Measurements from ENCODE around the gene RAD51B.
"Not testable (repeated sequence)": the region's sequence is repeated elsewhere in the genome, so short reads cannot be mapped to it uniquely, and the experiment has no call there.

RAD51B gene

DNA sequence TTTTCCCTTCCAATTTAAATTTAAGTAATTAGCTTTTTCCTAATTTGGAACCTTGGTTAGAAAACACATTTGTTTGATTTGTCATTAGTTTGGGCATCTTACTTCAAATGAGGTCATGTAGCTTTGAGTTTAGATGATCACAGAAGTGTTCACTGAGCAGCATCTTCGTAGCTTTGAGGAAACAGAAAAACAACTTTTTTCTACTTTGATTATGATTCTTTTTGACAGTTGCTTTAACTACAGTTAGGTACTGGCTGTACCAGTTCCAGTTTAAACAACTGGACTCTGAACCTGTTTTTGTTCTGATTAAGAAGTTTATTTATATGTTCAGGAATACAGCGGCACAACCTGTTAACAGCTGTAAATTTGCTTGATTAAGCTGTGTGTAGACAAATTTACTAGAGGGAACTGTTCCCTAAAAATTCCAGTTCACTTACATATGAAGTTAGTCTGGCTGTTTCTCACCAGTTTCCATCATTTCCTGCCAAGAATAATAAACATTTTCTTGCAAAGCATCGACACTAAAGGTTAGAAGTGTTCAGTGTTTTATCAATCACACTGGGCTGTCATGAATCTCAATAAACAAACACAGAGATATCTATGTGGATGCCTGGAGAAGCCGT lies 191.9 kb downstream of the RAD51B start:
- FAIRE-seq (no peak), DNase-seq (ENCODE audit: extremely low spot score, insufficient read length, low read depth) (no peak)

DNA sequence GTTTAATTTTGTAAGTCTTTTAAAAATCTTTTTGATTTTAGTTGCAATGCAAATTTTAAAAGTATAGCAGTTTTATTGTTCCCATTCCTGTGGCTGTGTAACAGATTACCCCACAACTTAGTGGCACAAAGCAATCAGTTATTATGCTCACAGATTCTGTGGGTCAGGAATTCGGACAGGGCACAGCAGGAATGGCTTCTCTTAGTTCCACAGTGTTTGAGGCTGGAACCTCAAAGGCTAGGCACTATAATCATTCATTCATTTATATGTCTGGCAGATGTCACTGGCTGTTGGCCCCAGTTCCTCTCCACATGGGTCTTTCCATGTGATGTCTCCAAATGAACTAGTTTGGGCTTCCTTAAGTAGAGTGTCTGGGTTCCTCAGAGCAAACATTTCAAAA lies 193.3 kb downstream of the RAD51B start:
- FAIRE-seq, result no peak
- no peak for DNase-seq (ENCODE audit: extremely low spot score, insufficient read length, low read depth)

DNA sequence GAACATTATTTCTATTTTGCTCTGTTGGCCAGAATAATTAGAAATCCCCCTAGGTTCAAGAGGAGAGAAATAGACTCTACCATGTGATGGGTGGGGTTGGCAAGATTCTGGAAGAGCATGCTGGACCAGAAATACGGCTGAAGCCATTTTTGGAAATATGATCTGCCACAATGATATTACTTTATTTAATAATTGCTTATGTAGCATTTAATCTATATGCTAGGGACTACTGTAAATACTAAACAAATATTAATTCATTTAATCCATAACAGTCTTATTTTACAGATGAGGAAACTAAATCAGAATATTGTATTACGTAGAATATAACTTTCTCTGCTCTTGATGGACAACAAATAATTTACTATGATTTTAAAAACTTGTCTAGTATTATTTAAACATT lies 193.7 kb downstream of the RAD51B start:
- FAIRE-seq (no peak), DNase-seq (ENCODE audit: extremely low spot score, insufficient read length, low read depth) (no peak)

DNA sequence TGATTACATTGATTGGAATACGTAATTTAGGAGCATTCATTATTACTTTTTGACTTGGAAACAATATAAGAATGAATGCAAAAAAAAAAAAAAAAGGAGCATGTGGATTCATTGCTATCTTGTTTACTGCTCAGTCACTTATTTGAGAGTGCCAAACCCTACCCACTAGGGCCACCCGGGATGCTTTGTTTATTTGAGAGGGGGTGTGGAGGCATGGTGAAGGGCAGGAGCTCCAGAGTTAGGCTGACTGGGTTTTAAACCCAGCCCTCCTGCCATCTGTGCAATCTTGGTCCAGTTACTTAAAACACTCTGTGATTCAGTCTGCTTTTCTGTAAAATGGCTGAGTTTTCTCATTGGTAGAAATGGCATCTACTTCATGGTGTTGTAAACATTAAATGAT lies 195.2 kb downstream of the RAD51B start:
- no peak for FAIRE-seq
- DNase-seq (ENCODE audit: extremely low spot score, insufficient read length, low read depth), result no peak

GRCh38 chr14:68015356-68016254 lies 196.0 kb downstream of the RAD51B start:
- FAIRE-seq (no peak), DNase-seq (ENCODE audit: extremely low spot score, insufficient read length, low read depth) (no peak)

- no peak for DNase-seq (ENCODE audit: extremely low spot score, insufficient read length, low read depth)
- no peak for FAIRE-seq
Measured at GRCh38 chr14:68016255-68016914, 196.8 kb downstream of the RAD51B start.

DNA sequence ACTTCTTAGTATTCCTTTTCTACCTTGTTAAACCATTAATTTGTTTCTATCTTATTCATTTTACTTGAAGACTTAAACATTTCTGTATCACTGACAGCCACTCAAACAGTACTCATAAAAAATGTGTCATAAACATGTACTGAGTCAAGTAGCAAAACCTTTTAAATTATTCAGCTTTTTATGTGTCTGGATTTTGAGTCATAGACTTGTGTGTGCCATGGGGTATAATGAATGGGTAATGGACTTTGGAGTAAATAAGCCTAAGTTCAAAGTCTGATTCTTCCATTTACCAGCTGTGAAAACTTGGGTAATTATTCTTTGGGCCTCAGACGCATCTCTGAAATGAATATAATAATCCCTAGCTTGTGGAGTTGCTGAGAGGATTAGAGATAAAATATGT lies 199.0 kb downstream of the RAD51B start:
- DNase-seq (ENCODE audit: extremely low spot score, insufficient read length, low read depth), result no peak
- no peak for FAIRE-seq

DNA sequence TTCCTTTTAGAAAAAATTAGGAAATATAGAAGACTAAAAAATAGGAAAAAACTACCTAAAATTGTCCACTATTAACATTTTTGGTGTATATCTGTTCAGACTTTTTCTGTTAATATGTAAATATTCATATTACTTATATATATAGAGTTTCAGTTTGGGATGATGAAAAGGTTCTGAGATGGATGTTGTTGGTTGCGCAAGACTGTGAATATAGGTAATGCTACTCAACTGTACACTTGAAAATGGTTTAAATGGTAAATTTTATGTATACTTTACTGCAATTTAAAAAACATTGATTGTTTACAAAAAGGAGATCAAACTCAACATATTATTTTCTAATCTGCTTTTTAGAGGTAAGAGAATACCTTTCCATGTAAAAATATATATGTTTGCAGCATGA lies 200.9 kb downstream of the RAD51B start:
- DNase-seq (ENCODE audit: extremely low spot score, insufficient read length, low read depth) (no peak), FAIRE-seq (no peak)

- FAIRE-seq (peak; percentile 41), DNase-seq (ENCODE audit: extremely low spot score, insufficient read length, low read depth) (no peak)
Measured at GRCh38 chr14:68020999-68021663, 201.6 kb downstream of the RAD51B start.

DNA sequence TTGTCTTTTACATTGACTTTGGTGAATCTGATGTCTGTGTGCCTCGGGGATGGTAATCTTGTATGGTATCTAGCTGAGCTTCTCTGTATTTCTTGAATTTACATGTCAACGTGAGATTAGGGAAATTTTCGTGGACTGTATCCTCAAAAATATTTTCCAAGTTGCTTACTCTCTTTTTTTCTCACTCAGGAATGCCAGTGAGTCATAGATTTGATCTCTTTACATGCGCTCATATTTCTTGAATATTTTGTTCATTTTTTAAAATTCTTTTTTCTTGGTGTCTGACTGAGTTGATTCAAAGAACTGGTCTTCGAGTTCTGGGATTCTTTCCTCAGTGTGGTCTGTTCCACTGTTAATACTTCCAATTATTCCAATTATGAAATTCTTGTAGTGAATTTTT lies 207.7 kb downstream of the RAD51B start:
- no peak for DNase-seq (ENCODE audit: extremely low spot score, insufficient read length, low read depth)
- no peak for FAIRE-seq

DNA sequence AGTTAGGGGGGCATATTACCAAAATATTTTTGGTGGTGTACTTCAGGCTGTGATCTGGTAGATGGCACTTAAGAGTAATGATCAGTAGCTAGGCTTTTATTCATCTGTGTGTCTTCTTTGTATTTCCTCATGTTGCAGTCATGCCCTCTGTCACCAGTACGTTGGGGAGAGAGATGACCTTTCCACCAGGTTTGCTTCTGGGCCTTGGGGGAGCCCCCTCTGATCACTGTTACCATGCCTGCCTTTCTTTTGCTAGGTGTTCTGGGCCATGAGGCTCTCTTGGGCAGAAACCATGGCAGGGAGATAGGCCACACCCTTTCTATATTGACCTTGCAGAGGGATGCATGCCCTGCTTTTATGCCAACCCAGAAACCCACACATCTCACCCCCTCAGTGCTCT lies 208.5 kb downstream of the RAD51B start:
- DNase-seq (ENCODE audit: extremely low spot score, insufficient read length, low read depth) (no peak), FAIRE-seq (no peak)

GRCh38 chr14:68031011-68031410 lies 211.4 kb downstream of the RAD51B start:
- DNase-seq (ENCODE audit: extremely low spot score, insufficient read length, low read depth); FAIRE-seq: not testable (repeated sequence)

GRCh38 chr14:68032154-68032553 lies 212.6 kb downstream of the RAD51B start:
- FAIRE-seq (no peak), DNase-seq (ENCODE audit: extremely low spot score, insufficient read length, low read depth) (no peak)

DNA sequence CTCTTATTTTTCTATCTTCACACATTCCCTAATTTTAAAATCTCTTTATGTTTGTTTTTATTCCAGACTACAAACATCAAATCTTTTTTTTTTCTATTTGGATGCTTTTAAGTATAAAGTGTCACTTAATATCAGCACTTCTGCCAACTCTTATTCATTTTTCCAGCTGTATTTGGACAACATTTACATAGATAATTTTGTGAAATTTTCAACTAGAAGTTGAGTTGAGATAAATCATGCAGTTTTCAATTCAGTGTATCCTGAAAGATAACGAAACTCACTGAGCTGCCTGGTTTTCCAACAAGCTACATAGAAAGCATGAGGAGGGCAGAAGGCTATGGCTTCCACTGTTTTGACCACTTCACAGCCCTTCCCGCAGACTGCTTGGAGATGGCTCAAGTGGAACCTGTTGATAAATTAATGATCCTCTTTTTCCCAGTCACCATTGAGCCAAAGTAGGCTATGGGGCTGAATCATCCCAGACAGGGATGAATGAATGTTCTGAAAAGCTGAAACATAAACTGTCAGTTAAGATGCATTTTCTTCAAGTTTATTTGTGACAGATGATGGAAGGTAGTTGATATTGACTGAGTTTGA lies 213.9 kb downstream of the RAD51B start:
- no peak for DNase-seq (ENCODE audit: extremely low spot score, insufficient read length, low read depth)
- FAIRE-seq, result no peak

GRCh38 chr14:68034896-68035295 lies 215.3 kb downstream of the RAD51B start:
- DNase-seq (ENCODE audit: extremely low spot score, insufficient read length, low read depth), result no peak
- FAIRE-seq, result no peak

DNA sequence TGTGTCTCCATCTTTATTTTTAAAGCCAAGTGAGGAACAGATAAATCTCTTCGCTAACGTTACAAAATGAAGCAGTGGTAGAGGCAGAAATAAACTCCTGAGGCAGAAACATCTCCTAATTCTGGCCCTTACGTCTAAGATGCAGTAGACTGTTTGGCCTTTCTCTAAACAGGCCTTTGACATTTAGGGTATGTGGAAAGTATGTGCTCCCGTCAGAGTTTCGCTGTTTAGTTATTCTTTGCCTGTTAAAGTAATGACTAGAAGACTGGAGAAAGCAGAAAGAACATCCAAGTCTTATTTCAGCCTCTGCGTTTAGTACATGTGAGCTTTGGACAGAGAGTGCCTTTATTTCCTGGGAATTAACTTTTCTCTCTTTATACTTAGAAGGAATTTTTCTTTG lies 216.6 kb downstream of the RAD51B start:
- FAIRE-seq (no peak), DNase-seq (ENCODE audit: extremely low spot score, insufficient read length, low read depth) (no peak)

- DNase-seq (ENCODE audit: extremely low spot score, insufficient read length, low read depth) (no peak), FAIRE-seq (no peak)
Measured at GRCh38 chr14:68039593-68039992, 220.0 kb downstream of the RAD51B start.

- FAIRE-seq (no peak), DNase-seq (ENCODE audit: extremely low spot score, insufficient read length, low read depth) (no peak)
Measured at GRCh38 chr14:68040633-68041369, 221.2 kb downstream of the RAD51B start.

DNA sequence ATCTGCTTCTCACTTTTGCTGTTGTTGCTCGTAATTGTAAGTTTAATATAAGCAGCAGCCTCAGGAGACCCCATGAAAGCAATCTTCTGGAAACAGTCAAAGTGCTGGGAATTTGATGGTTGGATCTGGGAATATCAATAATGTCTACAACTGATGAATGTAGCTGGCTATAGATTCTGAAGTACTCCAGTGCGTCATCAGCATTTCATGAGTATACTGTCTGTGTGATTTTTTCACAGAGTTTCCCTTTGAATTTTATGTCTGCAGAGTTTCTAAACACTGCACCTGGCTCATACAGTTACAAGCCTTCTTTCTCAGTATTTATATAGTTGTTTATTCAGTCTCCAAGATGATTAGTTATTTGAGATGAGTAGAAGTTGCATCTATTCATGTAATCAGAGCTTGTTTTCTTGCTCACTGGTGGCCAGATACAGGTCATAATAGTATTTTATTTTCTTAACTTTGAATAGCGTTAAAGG lies 222.3 kb downstream of the RAD51B start:
- FAIRE-seq, result no peak
- DNase-seq (ENCODE audit: extremely low spot score, insufficient read length, low read depth), result no peak

Data from GM18507 (cell line).